NOMO-1 (cell line): ENCODE measurements around the gene NAA40.

ENCODE experiments used
- DNase-seq, 2 experiments: peaks; one replicate each; lab custom pipeline; 2025; ENCODE audit not compliant: unreplicated experiment in 2 of 2; lab: John Stamatoyannopoulos, UW

The NAA40 gene

DNA sequence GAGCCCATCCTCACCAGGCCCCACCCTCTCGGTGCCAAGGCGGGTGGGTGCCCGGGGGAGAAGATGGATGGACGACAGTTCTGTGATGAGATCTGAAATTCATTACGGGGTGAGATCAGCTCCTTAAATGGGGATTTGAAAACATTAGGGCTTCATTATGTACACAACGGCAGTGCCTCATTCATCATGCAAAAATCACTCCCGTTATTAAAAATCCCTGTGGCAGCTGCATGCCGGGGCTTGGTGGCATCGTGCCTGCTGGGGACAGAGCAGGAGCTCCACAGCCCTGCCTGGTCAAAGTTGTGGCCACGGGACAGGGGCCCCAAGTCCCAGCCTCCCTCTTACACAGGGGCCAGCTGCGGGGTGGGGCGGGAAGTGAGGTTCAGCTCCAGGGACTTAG, 67.6 kb downstream of the NAA40 start:
- DNase-seq = no peak
